DOHH2 (cell line): ENCODE data around the gene ZSWIM6.

Experiments
- H3F3A ChIP-seq: fragments of 200-600 bp; sonication (generic), shearing (Covaris generic); 2 replicates; pipeline ENCODE4 v1.6.0; 2016; ENCODE audit warnings: antibody characterized with exemption, mild to moderate bottlenecking; ENCODE audit not compliant: control insufficient read depth, insufficient read depth
- H3K27ac ChIP-seq: fragments of 200-600 bp; sonication (generic); 2 replicates; pipeline ENCODE4 v1.5.1; 2014; ENCODE audit warnings: low read depth, mild to moderate bottlenecking, low read length, moderate library complexity
- H3K27me3 ChIP-seq: fragments of 200-600 bp; sonication (generic); 2 replicates; pipeline ENCODE4 v1.6.1; 2014; ENCODE audit warnings: mild to moderate bottlenecking, low read length, mixed read lengths; ENCODE audit not compliant: control insufficient read depth
- H3K36me3 ChIP-seq: fragments of 200-600 bp; sonication (generic); 2 replicates; pipeline ENCODE4 v1.6.1; 2014; ENCODE audit warnings: mild to moderate bottlenecking, low read length, moderate library complexity, mixed read lengths; ENCODE audit not compliant: control insufficient read depth
- H3K4me1 ChIP-seq: fragments of 200-600 bp; sonication (generic); 2 replicates; pipeline ENCODE4 v1.6.1; 2014; ENCODE audit warnings: mild to moderate bottlenecking, low read length, mixed read lengths; ENCODE audit not compliant: control insufficient read depth
- H3K4me2 ChIP-seq: fragments of 200-600 bp; sonication (generic); 2 replicates; pipeline ENCODE4 v1.6.0; 2014; ENCODE audit warnings: mild to moderate bottlenecking, low read length, moderate library complexity
- H3K4me3 ChIP-seq: fragments of 200-600 bp; sonication (generic); 2 replicates; pipeline ENCODE4 v1.5.1; 2014; ENCODE audit warnings: mild to moderate bottlenecking, low read length, mixed read lengths
- H3K79me2 ChIP-seq: fragments of 200-600 bp; sonication (generic); 2 replicates; pipeline ENCODE4 v1.6.1; 2014; ENCODE audit warnings: mild to moderate bottlenecking, low read length, mixed read lengths; ENCODE audit not compliant: control insufficient read depth
- H3K9me2 ChIP-seq: fragments of 200-600 bp; sonication (generic); replicated peaks from 2 replicates; pipeline ENCODE4 v1.6.1; 2014; ENCODE audit warnings: mild to moderate bottlenecking, low read length, mixed read lengths; ENCODE audit not compliant: control insufficient read depth
- H3K9me3 ChIP-seq: fragments of 200-600 bp; sonication (generic); 2 replicates; pipeline ENCODE4 v1.6.1; 2014; ENCODE audit warnings: antibody characterized with exemption, low read length, mixed read lengths; ENCODE audit not compliant: control insufficient read depth, insufficient read depth
- H4K20me1 ChIP-seq: fragments of 200-600 bp; sonication (generic); 2 replicates; pipeline ENCODE4 v1.6.0; 2014; ENCODE audit warnings: low read depth, mild to moderate bottlenecking, antibody characterized with exemption, low read length, moderate library complexity; ENCODE audit not compliant: control insufficient read depth, insufficient read depth
- CTCF ChIP-seq: fragments of 200-600 bp; sonication (generic); IDR thresholded peaks from one replicate; pipeline ENCODE4 v1.5.1; 2014; ENCODE audit warnings: antibody characterized with exemption, mild to moderate bottlenecking, low read depth, low read length; ENCODE audit not compliant: poor library complexity, severe bottlenecking
- EZH2phosphoT487 ChIP-seq: fragments of 200-600 bp; sonication (generic); IDR thresholded peaks from 2 replicates; pipeline ENCODE4 v1.6.1; 2017; ENCODE audit warnings: borderline replicate concordance, mild to moderate bottlenecking, antibody characterized with exemption, low read length, moderate library complexity, mixed read lengths

The ZSWIM6 gene

GRCh38 chr5:61587125-61587524, 255.1 kb downstream of the ZSWIM6 start:
- TF ChIP-seq CTCF (no peak), EZH2phosphoT487 (no peak)
- no peaks in the 10 kb centered on the region for H3K79me2 ChIP-seq
- no peak overlapping the region for H3K4me3 ChIP-seq
- no peaks in the 10 kb centered on the region for H4K20me1 ChIP-seq
- H3K27me3 ChIP-seq: no peaks in the 10 kb centered on the region
- no peak overlapping the region for H3K4me2 ChIP-seq
- H3K4me1 ChIP-seq: no peaks in the 10 kb centered on the region
- H3K9me2 ChIP-seq: no peaks in the 10 kb centered on the region
- H3K9me3 ChIP-seq: no peaks in the 10 kb centered on the region; the same call in 1 of the 2 replicates
- H3K27ac ChIP-seq: no peak overlapping the region
- no peaks in the 10 kb centered on the region for H3K36me3 ChIP-seq
- no peaks in the 10 kb centered on the region for H3F3A ChIP-seq

- Histone ChIP-seq H3K27me3 (no peaks in the 10 kb centered on the region), H3K9me2 (no peaks in the 10 kb centered on the region), H3F3A (no peaks in the 10 kb centered on the region), H3K4me1 (no peaks in the 10 kb centered on the region), H3K36me3 (no peaks in the 10 kb centered on the region), H3K4me3 (no peak overlapping the region), H3K9me3 (no peaks in the 10 kb centered on the region; the same call in 1 of the 2 replicates), H3K79me2 (no peaks in the 10 kb centered on the region), H4K20me1 (no peaks in the 10 kb centered on the region), H3K27ac (no peak overlapping the region), H3K4me2 (no peak overlapping the region)
- TF ChIP-seq CTCF (no peak), EZH2phosphoT487 (no peak)
Observed at GRCh38 chr5:61588216-61588615, 256.2 kb downstream of the ZSWIM6 start.

GRCh38 chr5:61589946-61590345, 257.9 kb downstream of the ZSWIM6 start:
- Histone ChIP-seq H3K4me1 (no peaks in the 10 kb centered on the region), H3K27ac (no peak overlapping the region), H3K36me3 (no peaks in the 10 kb centered on the region), H3K79me2 (no peaks in the 10 kb centered on the region), H3K4me2 (no peak overlapping the region), H3F3A (no peaks in the 10 kb centered on the region), H3K9me3 (no peaks in the 10 kb centered on the region; the same call in 1 of the 2 replicates), H3K27me3 (no peaks in the 10 kb centered on the region), H3K4me3 (no peak overlapping the region), H4K20me1 (no peaks in the 10 kb centered on the region), H3K9me2 (no peaks in the 10 kb centered on the region)
- no peak for TF ChIP-seq EZH2phosphoT487
- TF ChIP-seq CTCF: no peak

- Histone ChIP-seq H3K27me3 (no peaks in the 10 kb centered on the region), H4K20me1 (no peaks in the 10 kb centered on the region), H3K4me1 (no peaks in the 10 kb centered on the region), H3K27ac (no peak overlapping the region), H3K79me2 (no peaks in the 10 kb centered on the region), H3F3A (no peaks in the 10 kb centered on the region), H3K9me3 (no peaks in the 10 kb centered on the region; the same call in 1 of the 2 replicates), H3K36me3 (no peaks in the 10 kb centered on the region), H3K4me2 (no peak overlapping the region), H3K9me2 (no peaks in the 10 kb centered on the region), H3K4me3 (no peak overlapping the region)
- TF ChIP-seq CTCF (no peak), EZH2phosphoT487 (no peak)
Observed at GRCh38 chr5:61590473-61590872, 258.4 kb downstream of the ZSWIM6 start.
